ENCODE data around the gene RBM19. TPM values are rescaled to one million over a fixed set of nuclear protein-coding genes. Genes with fewer than 3 reads are reported as not detected.

RBM19 gene
- total and polyA plus RNA-seq, 2 of the 4 experiments (the other 2 are of a cell fraction) = 18.7 to 19.2 TPM

DNA sequence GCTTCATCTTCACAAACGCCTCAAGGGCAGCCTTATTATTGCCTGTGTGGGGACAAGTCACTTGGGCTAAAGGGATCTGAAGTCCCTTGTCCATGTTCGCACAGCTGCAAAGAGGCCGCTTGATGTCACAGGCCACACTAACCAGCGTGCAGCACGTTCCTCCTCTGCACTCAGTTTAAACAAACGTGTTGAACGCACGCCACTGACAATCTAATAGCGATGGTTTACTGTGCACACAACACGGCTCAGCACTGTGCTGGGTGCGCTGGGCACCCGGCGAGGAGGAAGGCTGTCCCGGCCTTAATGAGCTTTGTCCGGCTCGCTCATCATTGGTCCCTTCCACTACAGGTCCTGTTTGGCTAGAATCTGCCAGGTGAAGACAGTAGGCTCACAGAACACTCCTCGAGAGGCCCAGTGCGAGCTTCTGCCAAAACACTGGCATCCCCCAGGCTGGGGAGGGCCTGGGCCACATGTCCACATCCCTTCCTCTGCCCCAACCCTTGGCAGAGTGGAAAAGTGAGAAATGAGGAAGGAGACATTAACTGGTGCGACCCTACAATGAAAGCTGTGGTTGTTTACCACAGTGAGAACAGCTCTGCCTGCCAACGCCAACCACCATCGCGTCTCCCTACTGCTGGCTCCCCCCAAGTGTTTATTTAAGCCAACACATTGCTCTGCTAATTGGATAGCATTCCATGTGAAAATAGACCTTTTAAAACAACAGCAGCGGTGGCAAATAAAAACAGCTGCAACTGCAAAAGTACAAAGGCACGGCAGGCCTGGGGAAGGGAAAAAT is 113.2 kb downstream of the RBM19 start (continued):
- no peak for TF ChIP-seq SMC3 (IDR thresholded peaks at IDR 0.05; ENCODE audit: low read depth, low read length)

DNA sequence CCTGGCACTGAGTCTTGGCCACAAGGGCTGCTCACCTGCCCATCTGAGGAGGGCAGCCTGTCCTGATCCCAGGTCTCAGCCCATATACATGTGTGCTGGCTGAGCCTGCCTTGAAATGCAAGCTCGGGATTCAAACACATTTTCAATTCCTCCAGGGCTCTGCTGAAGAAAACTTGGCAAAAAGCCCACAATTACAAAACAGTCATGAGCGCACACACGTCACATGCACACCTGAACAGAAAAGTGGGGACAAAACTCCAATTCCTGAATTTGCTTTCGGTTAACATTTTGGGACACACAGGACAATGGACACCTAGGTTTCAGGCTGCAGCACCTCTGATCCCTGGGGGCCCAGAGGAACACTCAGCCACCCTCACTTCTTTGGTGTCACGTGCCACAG is 113.9 kb downstream of the RBM19 start:
- no peak for TF ChIP-seq SMC3 (IDR thresholded peaks at IDR 0.05; ENCODE audit: low read depth, low read length)
- no peak for TF ChIP-seq MAFK (IDR thresholded peaks at IDR 0.05; ENCODE audit: low read depth, low read length)
- TF ChIP-seq NFE2L2 (IDR thresholded peaks at IDR 0.05; ENCODE audit: low read depth, low read length) = no peak
- no peak for TF ChIP-seq RCOR1 (IDR thresholded peaks at IDR 0.05; ENCODE audit: insufficient replicate concordance, low read length)
- TF ChIP-seq CHD1 (IDR thresholded peaks at IDR 0.05; ENCODE audit: low read depth, low read length) = no peak
- TF ChIP-seq POLR2A (IDR thresholded peaks at IDR 0.05; ENCODE audit: low read depth, low read length) = no peak
- no peak for TF ChIP-seq MAZ (IDR thresholded peaks at IDR 0.05; ENCODE audit: borderline replicate concordance, low read depth, low read length)
- TF ChIP-seq MXI1 (IDR thresholded peaks at IDR 0.05; ENCODE audit: borderline replicate concordance, low read depth, low read length) = no peak
- intact Hi-C loops (cut with micrococcal nuclease) (no loop called here), in situ Hi-C loops (cut with MboI; ENCODE audit: low sequenced_read_pairs) (no loop called here), dilution Hi-C loops (cut with HindIII; ENCODE audit: low sequenced_read_pairs, unreplicated experiment) (no loop called here)
- no peak overlapping the region for H4K8ac ChIP-seq (ENCODE audit: low read depth in 2 of 2, low read length in 2 of 2)
- H3K4ac ChIP-seq (ENCODE audit: low read depth, low read length) = no peak overlapping the region
- H3K14ac ChIP-seq (replicated peaks; ENCODE audit: low read depth, low read length) = no peak overlapping the region
- H3K9ac ChIP-seq (ENCODE audit: low read depth, low read length) = no peak overlapping the region
- H4K20me1 ChIP-seq (ENCODE audit: insufficient read depth, low read length) = no peaks in the 10 kb centered on the region
- H3K36me3 ChIP-seq (ENCODE audit: control insufficient read depth, insufficient read depth, low read length) = peaks cover 3% of the 10 kb centered on the region; the same call in 1 of the 2 replicates
- no peak overlapping the region for H2BK15ac ChIP-seq (ENCODE audit: low read depth, low read length)
- no peak for DNase-seq
- H3K23ac ChIP-seq (ENCODE audit: low read depth, low read length) = no peak overlapping the region
- H2AFZ ChIP-seq (replicated peaks; ENCODE audit: low read length, poor library complexity) = no peak overlapping the region
- no peak overlapping the region for H3K4me3 ChIP-seq (ENCODE audit: insufficient read depth, low read depth, low read length)
- H3K9me3 ChIP-seq (ENCODE audit: control insufficient read depth, insufficient read depth, low read length) = no peaks in the 10 kb centered on the region
- H4K91ac ChIP-seq (ENCODE audit: insufficient read depth, low read depth, low read length) = no peak overlapping the region
- H3K27me3 ChIP-seq (ENCODE audit: control insufficient read depth, insufficient read depth, low read length) = no peaks in the 10 kb centered on the region
- H3K9me1 ChIP-seq (ENCODE audit: insufficient read depth, low read length) = peaks cover 5% of the 10 kb centered on the region; the same call in 1 of the 2 replicates
- H3K4me2 ChIP-seq (ENCODE audit: low read depth, low read length) = no peak overlapping the region
- 90% methylated on average over 4 of the region's 5 CpGs; no CpG with 5 or more reads in 1 of the 2 experiments for WGBS, 2 experiments (ENCODE audit: extremely low coverage in 2 of 2, insufficient read length in 1 of 2)
- no peak overlapping the region for H2BK120ac ChIP-seq (ENCODE audit: low read depth, low read length)
- no peak overlapping the region for H2BK20ac ChIP-seq (ENCODE audit: low read depth, low read length)
- no peak overlapping the region for H2AK9ac ChIP-seq (replicated peaks; ENCODE audit: low read depth, low read length, poor library complexity)
- no peak overlapping the region for H3K18ac ChIP-seq (ENCODE audit: low read depth, low read length)
- CTCF ChIA-PET = interaction anchor here (1.4 kb wide), 1 partner anchor 15 kb away, joined by 4 read pairs; no protein-coding TSS in a partner anchor
- H3K56ac ChIP-seq (ENCODE audit: extremely low read depth, insufficient read depth, low read length) = no peak overlapping the region
- no peak for ATAC-seq (ENCODE audit: low read depth)
- H3K4me1 ChIP-seq (ENCODE audit: control insufficient read depth, insufficient read depth, low read length) = peaks cover 3% of the 10 kb centered on the region; the same call in 1 of the 2 replicates
- H2AK5ac ChIP-seq (ENCODE audit: low read depth, low read length) = no peak overlapping the region
- H2BK5ac ChIP-seq (ENCODE audit: low read depth, low read length, poor library complexity, severe bottlenecking) = no peak overlapping the region
- BruUV-seq (replicated peaks) = no TSS peak
- H4K5ac ChIP-seq (ENCODE audit: low read depth, low read length) = no peak overlapping the region
- no peaks in the 10 kb centered on the region for H3K79me1 ChIP-seq (ENCODE audit: low read depth in 1 of 2, low read length in 2 of 2)
- POLR2A ChIA-PET (ENCODE audit: unreplicated experiment) = no interaction called here
- no peak overlapping the region for H3K27ac ChIP-seq (ENCODE audit: insufficient read depth, low read length)
